Frontal cortex (tissue), 4 donors: ENCODE results near the gene GTF2IRD1. TPM values are rescaled to one million over a fixed set of nuclear protein-coding genes. Genes with fewer than 3 reads are reported as not detected.
A peak's percentile ranks its signal among the peaks of the same experiment; 100 is the strongest.
"Not testable (repeated sequence)": the region's sequence is repeated elsewhere in the genome, so short reads cannot be mapped to it uniquely, and the experiment has no call there.

Experiments
- DNase-seq, 2 donors: peaks; one replicate each; pipeline ENCODE4 v3.0.0; 2012; ENCODE audit warnings: low spot score in 2 of 2
- FAIRE-seq: peaks from 2 replicates; lab custom pipeline; 2012; peaks lifted over from hg19 to GRCh38; lab: Jason Lieb, UNC
- total RNA-seq: library from RNA; depleted of rRNA; stranded (reverse); fragments of >200 nt; gene quantifications from one replicate; pipeline ENCODE4 v1.2.3, GENCODE V29; 2014
- donor health status: control.
- donor health status: control.
- donor health status: control.

The GTF2IRD1 gene
- total RNA-seq, 1 donor from 2014 or later, result 19.2 TPM

GRCh38 chr7:74505471-74506324 lies 52.0 kb downstream of the GTF2IRD1 start:
- DNase-seq, result no peak

GRCh38 chr7:74506325-74506724 lies 52.6 kb downstream of the GTF2IRD1 start:
- DNase-seq, result no peak
- FAIRE-seq, result no peak

More at GRCh38 chr7:74505471-74506324, 52.0 kb downstream of the GTF2IRD1 start:
- FAIRE-seq, result no peak

GRCh38 chr7:74507538-74508319 lies 54.0 kb downstream of the GTF2IRD1 start:
- FAIRE-seq (no peak), DNase-seq (no peak)

- not testable (repeated sequence) for FAIRE-seq, DNase-seq
Measured at GRCh38 chr7:74509453-74509852, 55.7 kb downstream of the GTF2IRD1 start.

GRCh38 chr7:74511345-74511744 lies 57.6 kb downstream of the GTF2IRD1 start:
- no peak for FAIRE-seq
- DNase-seq, result no peak

GRCh38 chr7:74512762-74513161 lies 59.1 kb downstream of the GTF2IRD1 start:
- DNase-seq (no peak), FAIRE-seq (no peak)

- DNase-seq (peak in 1 of 2 donors; percentile 52), FAIRE-seq (no peak)
Measured at GRCh38 chr7:74514131-74514591, 60.5 kb downstream of the GTF2IRD1 start.

GRCh38 chr7:74515276-74515675 lies 61.6 kb downstream of the GTF2IRD1 start:
- no peak for FAIRE-seq
- no peak for DNase-seq

GRCh38 chr7:74516214-74516613 lies 62.5 kb downstream of the GTF2IRD1 start:
- DNase-seq (no peak), FAIRE-seq (no peak)

- FAIRE-seq (no peak), DNase-seq (no peak)
Measured at GRCh38 chr7:74518041-74518440, 64.3 kb downstream of the GTF2IRD1 start.

GRCh38 chr7:74518654-74519053 lies 64.9 kb downstream of the GTF2IRD1 start:
- no peak for FAIRE-seq
- no peak for DNase-seq

- DNase-seq, result no peak
- no peak for FAIRE-seq
Measured at GRCh38 chr7:74519395-74519794, 65.7 kb downstream of the GTF2IRD1 start.

- no peak for FAIRE-seq
Measured at GRCh38 chr7:74521855-74522254, 68.1 kb downstream of the GTF2IRD1 start.

GRCh38 chr7:74522281-74522905 lies 68.7 kb downstream of the GTF2IRD1 start:
- no peak for DNase-seq
- FAIRE-seq, result no peak

More at GRCh38 chr7:74521855-74522254, 68.1 kb downstream of the GTF2IRD1 start:
- no peak for DNase-seq

- FAIRE-seq (no peak), DNase-seq (no peak)
Measured at GRCh38 chr7:74523015-74523414, 69.3 kb downstream of the GTF2IRD1 start.

- no peak for FAIRE-seq
- DNase-seq, result no peak
Measured at GRCh38 chr7:74525140-74525539, 71.4 kb downstream of the GTF2IRD1 start.

- FAIRE-seq (no peak), DNase-seq (no peak)
Measured at GRCh38 chr7:74525881-74526280, 72.2 kb downstream of the GTF2IRD1 start.

GRCh38 chr7:74526780-74527179 lies 73.1 kb downstream of the GTF2IRD1 start:
- FAIRE-seq (no peak), DNase-seq (no peak)

GRCh38 chr7:74527842-74528241 lies 74.1 kb downstream of the GTF2IRD1 start:
- FAIRE-seq (no peak), DNase-seq (no peak)

- not testable (repeated sequence) for FAIRE-seq, DNase-seq
Measured at GRCh38 chr7:74528773-74529172, 75.1 kb downstream of the GTF2IRD1 start.
